SU-DHL-6 (cell line): ENCODE data around the gene SPTAN1.
"Not testable (repeated sequence)": the region's sequence is repeated elsewhere in the genome, so short reads cannot be mapped to it uniquely, and the experiment has no call there.

ENCODE experiments used
- CTCF ChIP-seq: fragments of 200-600 bp; sonication (generic); IDR thresholded peaks from one replicate; pipeline ENCODE4 v1.5.1; 2017; ENCODE audit warnings: antibody characterized with exemption, mild to moderate bottlenecking, low read length, moderate library complexity; ENCODE audit not compliant: insufficient read depth, poor library complexity, severe bottlenecking
- EZH2phosphoT487 ChIP-seq: fragments of 200-600 bp; sonication (generic), shearing (Covaris generic); conservative IDR thresholded peaks from 2 replicates; pipeline ENCODE4 v1.6.1; 2018; ENCODE audit warnings: mild to moderate bottlenecking, antibody characterized with exemption, low read length, moderate library complexity, mixed read lengths

- not testable (repeated sequence) for TF ChIP-seq CTCF, EZH2phosphoT487
Measured at GRCh38 chr9:128585155-128585554, 32.8 kb downstream of the SPTAN1 start.
